HG03066 (cell line): ENCODE data around the gene NHP2.
A peak's percentile ranks its signal among the peaks of the same experiment; 100 is the strongest.

Source experiments
- ATAC-seq: cut with Tn5 transposase; IDR thresholded peaks from one replicate; pipeline ENCODE4 v1.9.1; 2021; ENCODE audit warnings: low read depth; ENCODE audit not compliant: unreplicated experiment

The NHP2 gene

GRCh38 chr5:178116143-178116885, 37.4 kb downstream of the NHP2 start:
- peak; percentile 29 for ATAC-seq

GRCh38 chr5:178115814-178116142, 37.9 kb downstream of the NHP2 start:
- ATAC-seq: no peak

GRCh38 chr5:178115136-178115813, 38.4 kb downstream of the NHP2 start:
- no peak for ATAC-seq

GRCh38 chr5:178114325-178115135, 39.2 kb downstream of the NHP2 start:
- ATAC-seq: no peak

- ATAC-seq: peak; percentile 22
These were observed 39.8 kb downstream of the NHP2 start for GRCh38 chr5:178113841-178114324.

- peak; percentile 43 for ATAC-seq
These were observed 40.4 kb downstream of the NHP2 start, which contains the start of gene N4BP3 for GRCh38 chr5:178113141-178113787. Gene N4BP3, plus strand, starts transcription at chr5:178113532. Its CDS starts 6,052 bp downstream, at chr5:178119584.

- no peak for ATAC-seq
These were observed 41.1 kb downstream of the NHP2 start for GRCh38 chr5:178112545-178112944.

- ATAC-seq: no peak
These were observed 41.8 kb downstream of the NHP2 start for GRCh38 chr5:178111925-178112324.

GRCh38 chr5:178110511-178110910, 43.2 kb downstream of the NHP2 start:
- no peak for ATAC-seq

- ATAC-seq: no peak
These were observed 44.7 kb downstream of the NHP2 start for GRCh38 chr5:178108966-178109365.

GRCh38 chr5:178108446-178108845, 45.2 kb downstream of the NHP2 start:
- ATAC-seq: no peak

- ATAC-seq: no peak
These were observed 45.9 kb downstream of the NHP2 start for GRCh38 chr5:178107756-178108310.

GRCh38 chr5:178106556-178107239, 47.0 kb downstream of the NHP2 start:
- no peak for ATAC-seq

GRCh38 chr5:178106086-178106485, 47.6 kb downstream of the NHP2 start:
- no peak for ATAC-seq

GRCh38 chr5:178104492-178104891, 49.2 kb downstream of the NHP2 start:
- ATAC-seq: no peak

- no peak for ATAC-seq
These were observed 50.1 kb downstream of the NHP2 start for GRCh38 chr5:178103612-178104011.
